H54 (cell line): Measurements from ENCODE around the gene CUX1.
A peak's percentile ranks its signal among the peaks of the same experiment; 100 is the strongest.

Experiments
- DNase-seq: peaks from one replicate; pipeline ENCODE4 v3.0.0; 2011; ENCODE audit warnings: low spot score, mixed read lengths; ENCODE audit not compliant: insufficient read length
- FAIRE-seq: peaks from 3 replicates; lab custom pipeline; 2011; peaks lifted over from hg19 to GRCh38; lab: Jason Lieb, UNC
- POLR2A ChIP-seq: IDR thresholded peaks from 2 replicates; pipeline ENCODE4 v1.6.1; 2011; ENCODE audit warnings: low read depth, mild to moderate bottlenecking, low read length

The CUX1 gene

DNA sequence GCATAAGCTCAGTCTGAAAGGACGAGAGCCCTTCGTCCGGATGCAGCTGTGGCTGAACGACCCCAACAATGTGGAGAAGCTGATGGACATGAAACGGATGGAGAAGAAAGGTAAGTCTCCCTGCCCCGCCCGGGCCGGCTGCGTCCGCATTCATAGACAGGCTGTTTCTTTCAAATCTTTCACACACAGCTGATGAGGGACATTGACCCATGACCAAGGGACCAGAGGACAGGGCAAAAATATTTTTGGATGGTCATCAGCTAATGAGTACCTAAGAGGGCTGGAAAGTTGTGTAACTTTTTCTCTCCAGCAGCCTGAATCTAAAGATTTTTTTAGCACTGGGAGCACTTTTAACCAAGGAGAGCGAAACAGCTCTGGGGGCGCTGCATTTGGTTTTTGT lies 416.7 kb downstream of the CUX1 start:
- FAIRE-seq (no peak), DNase-seq (no peak)
- TF ChIP-seq POLR2A = no peak

DNA sequence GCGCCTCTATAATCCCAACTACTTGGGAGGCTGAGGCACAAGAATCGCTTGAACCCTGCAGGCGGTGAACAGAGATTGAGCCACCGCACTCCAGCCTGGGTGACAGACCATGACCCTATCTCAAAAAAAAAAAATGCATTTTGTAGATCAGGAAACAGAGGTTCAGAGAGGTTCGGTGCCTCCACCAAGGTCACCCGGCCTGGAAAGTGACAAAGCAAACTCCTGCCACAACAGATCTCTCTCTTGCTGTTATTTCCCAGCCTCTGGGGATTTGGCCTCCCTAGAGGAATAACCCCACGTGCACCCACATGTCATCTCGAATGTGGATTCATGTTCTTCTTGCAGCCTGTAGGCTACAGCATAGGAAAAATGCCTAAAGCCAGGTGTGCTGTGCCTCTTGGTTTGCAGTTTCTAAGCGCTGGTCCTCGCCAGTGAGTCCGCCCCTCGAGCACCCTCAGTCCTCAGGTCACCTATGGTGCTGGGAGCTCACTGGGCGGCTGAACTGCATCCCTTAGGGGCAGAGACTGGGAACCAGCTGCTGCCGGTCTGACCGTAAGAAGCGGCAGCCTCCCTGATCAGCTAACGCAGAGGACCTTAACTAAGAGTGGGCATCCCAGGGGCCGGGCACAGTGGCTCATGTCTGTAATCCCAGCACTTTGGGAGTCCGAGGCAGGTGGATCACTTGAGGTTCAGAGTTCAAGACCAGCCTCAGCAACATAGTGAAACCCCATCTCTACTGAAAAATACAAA lies 417.6 kb downstream of the CUX1 start:
- DNase-seq = no peak

DNA sequence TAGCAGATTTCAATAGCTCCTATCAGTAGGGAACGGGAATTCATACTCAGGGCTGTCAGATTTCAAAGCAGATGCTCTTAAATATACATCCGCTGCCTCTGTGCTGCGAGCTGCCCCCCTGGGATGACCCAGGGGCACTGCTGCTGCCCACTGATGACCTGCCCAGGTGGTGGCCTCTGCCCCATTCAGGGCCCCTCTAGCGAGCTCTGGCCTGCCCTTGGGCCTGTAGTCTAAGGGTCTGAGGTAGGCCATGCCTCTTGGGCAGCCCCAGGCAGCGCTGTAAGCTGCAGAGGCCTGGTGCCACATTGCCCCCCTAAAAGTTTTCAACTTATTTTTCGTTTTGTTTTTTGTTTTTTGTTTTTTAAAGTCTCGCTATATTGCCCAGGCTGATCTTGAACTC lies 418.7 kb downstream of the CUX1 start:
- TF ChIP-seq POLR2A = no peak
- no peak for DNase-seq
- no peak for FAIRE-seq

More for the DNA sequence above, 417.6 kb downstream of the CUX1 start:
- no peak for FAIRE-seq
- no peak for TF ChIP-seq POLR2A

DNA sequence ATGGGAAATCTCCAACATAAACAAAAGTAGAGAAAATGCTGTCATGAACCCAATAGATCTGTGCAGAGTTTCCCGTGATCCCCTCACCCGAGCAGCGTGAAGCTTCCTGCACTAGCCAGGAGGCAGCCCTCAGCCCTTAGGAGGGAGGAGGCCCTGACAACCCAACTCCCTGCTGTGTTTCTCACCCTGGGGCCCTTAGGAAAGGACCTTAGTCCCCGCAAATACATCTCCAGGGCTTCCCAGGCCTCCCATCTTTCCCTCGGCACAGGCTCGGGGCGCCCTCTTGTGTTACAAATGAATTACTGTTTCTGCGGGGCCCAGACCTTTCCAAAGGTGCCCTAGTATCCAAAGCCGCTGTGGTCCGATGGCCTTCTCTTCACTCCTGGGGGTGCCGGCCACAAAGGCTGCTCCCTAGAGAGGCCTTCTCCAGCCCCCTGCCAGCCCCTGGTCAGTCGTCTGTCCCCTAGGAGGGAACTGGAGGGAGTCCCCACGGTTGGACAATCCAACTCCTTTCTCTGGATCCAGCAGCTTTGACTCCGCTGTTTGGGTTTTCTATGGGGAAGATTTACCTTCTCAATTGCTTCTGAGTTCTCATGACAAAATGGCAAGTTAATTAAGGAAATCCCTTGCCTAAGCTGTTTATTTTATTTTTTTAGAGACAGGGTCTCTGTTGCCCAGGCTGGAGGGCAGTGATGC lies 419.3 kb downstream of the CUX1 start:
- FAIRE-seq = no peak

DNA sequence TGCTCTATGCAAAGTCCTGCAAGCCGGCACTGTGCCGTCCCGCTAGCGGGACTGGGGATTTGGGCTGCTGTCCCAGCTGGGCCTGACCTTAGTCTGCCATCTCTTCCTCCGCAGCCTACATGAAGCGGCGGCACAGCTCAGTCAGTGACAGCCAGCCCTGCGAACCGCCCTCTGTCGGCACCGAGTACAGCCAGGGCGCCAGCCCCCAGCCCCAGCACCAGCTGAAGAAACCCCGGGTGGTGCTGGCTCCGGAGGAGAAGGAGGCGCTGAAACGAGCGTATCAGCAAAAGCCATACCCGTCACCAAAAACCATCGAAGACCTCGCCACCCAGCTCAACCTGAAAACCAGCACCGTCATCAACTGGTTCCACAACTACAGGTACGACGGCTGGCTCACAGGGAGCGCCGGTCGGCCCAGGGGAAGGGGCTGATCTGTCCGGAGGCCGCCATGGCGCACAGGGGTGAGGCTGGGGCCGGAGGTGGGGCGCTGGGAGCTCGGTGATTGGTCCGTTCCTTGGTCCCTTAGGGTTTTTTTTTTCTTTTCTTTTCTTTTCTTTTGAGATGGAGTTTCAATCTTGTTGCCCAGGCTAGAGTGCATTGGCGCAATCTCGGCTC lies 421.9 kb downstream of the CUX1 start:
- DNase-seq = no peak
- no peak for TF ChIP-seq POLR2A
- FAIRE-seq = no peak

More for the DNA sequence above, 419.3 kb downstream of the CUX1 start:
- TF ChIP-seq POLR2A = no peak
- peak; percentile 90 for DNase-seq

DNA sequence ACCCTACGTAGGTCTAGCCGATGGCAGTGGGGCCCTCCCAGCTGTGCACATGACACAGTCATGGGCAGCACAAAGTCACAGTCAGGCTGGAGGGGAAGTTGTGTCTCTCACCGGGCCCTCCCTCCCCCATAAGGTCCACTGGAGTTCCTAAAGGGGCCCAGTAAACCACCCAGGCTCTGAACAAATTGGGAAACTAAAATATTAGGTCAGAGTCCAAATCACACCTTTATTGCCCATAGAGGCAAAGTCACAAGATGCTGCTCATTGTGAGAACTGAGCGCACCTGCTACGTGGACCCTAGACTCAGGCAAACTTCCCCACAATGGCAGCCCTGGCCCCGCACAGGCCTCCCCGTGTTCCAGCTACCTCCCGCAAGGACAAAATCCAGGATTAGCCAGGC lies 424.0 kb downstream of the CUX1 start:
- no peak for FAIRE-seq
- no peak for TF ChIP-seq POLR2A
- no peak for DNase-seq

DNA sequence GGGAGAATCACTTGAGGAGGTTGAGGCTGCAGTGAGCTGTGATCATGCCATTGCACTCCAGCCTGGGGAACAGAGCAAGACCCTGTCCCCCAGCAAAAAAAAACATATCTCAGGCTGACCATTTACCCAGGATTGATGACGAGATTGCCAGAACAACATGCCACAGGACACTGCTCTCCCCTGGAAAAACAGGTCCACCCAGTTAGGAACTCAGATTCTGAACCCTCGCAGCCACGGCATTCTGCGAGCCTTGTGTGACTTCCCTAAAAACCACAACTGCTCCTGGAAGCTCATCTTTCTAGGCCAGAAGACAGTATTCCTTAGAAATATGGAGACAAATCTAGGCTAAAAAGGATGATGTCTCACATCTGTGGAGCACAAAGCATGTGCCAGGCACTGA lies 427.2 kb downstream of the CUX1 start:
- no peak for FAIRE-seq
- DNase-seq = no peak
- no peak for TF ChIP-seq POLR2A

DNA sequence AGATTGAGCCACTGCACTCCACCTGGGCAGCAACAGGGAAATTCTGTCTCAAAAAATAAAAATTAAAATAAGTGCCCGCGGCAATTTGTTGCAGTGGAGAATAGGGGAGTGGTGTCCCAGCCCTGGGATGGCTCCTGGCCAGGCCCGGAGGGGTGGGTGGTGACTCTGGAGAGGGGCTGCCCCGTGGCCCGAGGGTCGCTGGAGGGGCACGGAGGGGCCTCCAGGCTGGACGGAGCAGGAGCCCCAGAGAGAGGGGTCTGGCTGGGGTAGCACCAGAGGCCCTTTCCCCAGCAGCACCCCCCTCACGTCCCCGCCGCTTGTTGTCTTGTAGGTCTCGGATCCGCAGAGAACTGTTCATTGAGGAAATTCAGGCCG lies 430.6 kb downstream of the CUX1 start:
- FAIRE-seq (no peak), DNase-seq (no peak)
- TF ChIP-seq POLR2A = no peak

DNA sequence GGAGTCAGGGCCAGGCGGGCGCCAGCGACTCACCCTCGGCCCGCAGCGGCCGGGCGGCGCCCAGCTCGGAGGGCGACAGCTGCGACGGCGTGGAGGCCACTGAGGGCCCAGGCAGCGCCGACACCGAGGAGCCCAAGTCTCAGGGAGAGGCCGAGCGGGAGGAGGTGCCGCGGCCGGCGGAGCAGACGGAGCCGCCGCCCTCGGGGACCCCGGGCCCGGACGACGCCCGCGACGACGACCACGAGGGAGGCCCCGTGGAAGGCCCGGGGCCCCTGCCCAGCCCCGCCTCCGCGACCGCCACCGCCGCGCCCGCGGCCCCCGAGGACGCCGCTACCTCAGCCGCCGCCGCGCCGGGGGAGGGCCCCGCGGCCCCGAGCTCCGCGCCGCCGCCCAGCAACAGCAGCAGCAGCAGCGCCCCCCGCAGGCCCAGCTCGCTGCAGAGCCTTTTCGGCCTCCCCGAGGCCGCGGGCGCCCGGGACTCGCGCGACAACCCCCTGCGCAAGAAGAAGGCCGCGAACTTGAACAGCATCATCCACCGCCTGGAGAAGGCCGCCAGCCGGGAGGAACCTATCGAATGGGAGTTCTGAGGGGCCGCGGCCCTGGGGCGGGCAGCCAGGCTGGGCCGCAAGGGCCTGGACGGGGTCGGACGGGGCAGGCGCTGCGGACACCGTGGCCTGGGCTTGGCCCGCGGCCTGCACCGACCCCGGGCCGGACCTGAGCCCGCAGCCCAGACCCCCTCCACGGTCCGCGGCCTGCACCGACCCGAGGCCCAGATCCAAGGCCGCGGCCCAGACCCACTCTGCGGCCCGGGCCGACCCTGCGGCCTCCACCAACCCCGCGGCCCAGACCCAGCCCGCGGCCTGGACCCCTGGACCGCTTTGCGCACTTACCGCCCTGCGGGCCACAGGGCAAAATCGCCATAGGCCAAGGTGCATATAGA lies 431.3 kb downstream of the CUX1 start:
- FAIRE-seq (no peak), DNase-seq (no peak)
- no peak for TF ChIP-seq POLR2A

DNA sequence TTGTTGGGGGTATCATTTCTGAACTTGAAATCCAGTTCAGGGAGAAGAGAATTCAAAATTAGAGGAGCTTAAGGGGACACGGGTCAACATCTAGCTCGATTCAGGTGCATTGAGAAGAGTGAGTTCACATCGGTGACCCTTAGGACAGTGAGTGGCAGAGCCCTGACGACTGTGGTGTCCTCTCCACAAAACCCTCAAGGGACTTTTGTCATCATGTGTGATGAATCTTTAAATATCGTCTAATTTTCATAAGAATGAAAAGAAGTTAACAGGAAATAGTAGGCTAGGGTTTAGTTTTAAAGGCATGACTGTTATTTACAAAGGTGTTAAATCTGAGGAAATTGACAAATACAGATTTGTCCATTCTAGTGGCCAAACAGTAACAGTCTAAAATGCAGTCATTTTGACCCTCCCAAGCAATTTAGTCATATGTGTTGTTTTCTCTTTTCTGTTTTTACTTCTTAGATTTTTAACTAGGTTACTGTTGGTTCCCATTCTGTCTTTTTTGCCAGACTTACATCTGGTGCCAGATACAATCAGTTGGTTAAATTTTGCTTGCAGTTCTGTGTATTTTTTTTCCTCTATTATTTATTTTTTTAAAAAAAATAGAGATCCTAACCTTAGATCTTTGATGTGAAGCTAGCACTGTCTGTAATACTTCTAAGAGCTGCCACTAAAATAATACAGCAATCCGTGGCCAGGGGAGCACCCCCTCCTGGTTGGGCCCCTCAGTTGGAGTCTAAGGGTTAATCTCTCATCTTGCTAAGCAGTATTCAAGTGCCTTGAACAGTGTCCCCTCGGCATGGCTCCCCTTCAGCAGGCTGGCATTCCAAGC lies 434.3 kb downstream of the CUX1 start:
- TF ChIP-seq POLR2A = no peak
- DNase-seq (no peak), FAIRE-seq (no peak)

DNA sequence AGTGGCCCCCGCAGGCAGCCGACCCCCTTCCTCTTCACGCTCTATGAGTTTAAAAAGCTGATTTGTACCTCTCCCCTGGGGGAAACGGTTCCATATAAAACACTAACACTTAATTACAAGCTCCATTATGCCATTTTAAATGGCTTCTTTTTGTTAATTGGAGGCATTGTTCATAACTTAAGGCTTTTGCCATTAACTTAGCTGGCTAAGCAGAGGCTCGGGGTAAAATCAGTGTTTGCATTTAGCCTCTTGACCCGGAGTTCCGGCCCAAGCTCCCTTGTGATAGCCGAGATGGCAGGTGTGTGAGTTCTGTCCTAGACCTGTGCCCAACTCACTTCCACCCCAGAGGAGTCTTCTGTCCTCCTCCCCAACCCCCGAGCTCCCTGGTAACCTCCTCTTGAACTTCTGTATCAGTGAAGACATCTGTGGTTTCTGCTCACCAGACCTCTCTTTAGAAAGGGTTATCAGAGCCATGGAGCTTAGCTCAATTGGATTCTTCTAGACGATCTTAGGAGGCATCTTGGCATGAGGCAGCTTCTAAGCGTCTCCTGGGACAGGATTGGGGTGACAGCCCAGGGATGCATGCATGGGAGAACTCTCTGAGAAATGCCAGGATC lies 435.0 kb downstream of the CUX1 start:
- TF ChIP-seq POLR2A = no peak
- FAIRE-seq (no peak), DNase-seq (no peak)

DNA sequence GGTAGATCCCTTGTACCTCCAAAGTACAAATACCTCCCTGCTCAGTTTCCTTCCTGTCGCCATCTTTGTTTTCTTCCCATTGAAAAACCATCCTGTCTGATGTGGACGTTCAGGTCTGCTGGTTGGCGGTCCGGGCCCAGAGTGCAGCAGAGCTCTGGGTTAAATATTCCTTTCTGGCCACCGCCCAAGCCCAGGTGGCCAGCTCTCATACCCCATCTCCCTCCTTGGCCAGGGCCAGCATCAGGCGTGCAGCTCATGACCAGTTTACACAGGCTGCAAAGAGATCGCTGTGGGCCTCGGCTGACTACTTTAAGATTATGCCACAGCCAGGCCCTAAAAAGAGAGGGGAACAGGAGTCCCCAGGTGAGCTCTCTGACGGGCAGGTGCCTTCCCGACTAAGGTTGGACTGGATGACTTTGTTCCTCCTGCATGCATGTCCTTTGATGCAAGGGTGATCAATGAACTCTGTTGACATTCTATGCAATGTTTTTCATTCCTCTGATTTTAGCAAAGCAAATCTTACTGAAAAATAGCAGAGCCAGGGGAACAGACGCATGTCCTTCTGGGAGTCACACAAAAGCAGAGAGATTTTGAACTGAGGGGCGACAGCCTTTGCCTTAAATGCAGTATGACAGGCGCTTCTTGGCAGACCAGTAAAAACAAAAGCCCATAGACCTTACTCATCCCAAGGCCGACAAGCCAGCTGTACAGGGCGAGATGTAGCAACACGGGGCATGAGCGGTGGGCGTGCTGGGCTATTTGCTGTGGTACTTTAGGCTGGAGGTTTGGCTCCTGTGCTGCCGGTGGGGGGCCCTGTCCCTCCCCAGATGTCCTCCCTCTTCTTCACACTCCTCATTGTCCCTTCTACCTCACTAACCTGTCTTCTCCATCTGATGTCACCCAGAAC lies 435.9 kb downstream of the CUX1 start:
- FAIRE-seq (no peak), DNase-seq (no peak)
- TF ChIP-seq POLR2A = no peak
